ENCODE measurements around the gene PGPEP1.
A peak's percentile ranks its signal among the peaks of the same experiment; 100 is the strongest.
"Not testable (repeated sequence)": the region's sequence is repeated elsewhere in the genome, so short reads cannot be mapped to it uniquely, and the experiment has no call there.

The PGPEP1 gene

GRCh38 chr19:18401580-18402112 lies 61.2 kb downstream of the PGPEP1 start:
- DNase-seq (ENCODE audit: insufficient read length) (no peak), FAIRE-seq (peak; percentile 96)
- no peak for TF ChIP-seq POLR2AphosphoS5 (IDR thresholded peaks at IDR 0.05; ENCODE audit: low read depth, low read length)
- TF ChIP-seq TAF1 (IDR thresholded peaks at IDR 0.05; ENCODE audit: borderline replicate concordance, low read depth, low read length): 0 out of 2 replicates have a peak, but pooled peaks have one; percentile 42
- 0 out of 2 replicates have a peak, but pooled peaks have one; percentile 18 for TF ChIP-seq POLR2A (IDR thresholded peaks at IDR 0.05; ENCODE audit: low read depth, low read length)

GRCh38 chr19:18402455-18403248 lies 62.3 kb downstream of the PGPEP1 start:
- DNase-seq (ENCODE audit: insufficient read length); FAIRE-seq: not testable (repeated sequence)

GRCh38 chr19:18405754-18406153 lies 65.4 kb downstream of the PGPEP1 start:
- not testable (repeated sequence) for FAIRE-seq; DNase-seq (ENCODE audit: insufficient read length)

GRCh38 chr19:18406749-18407148 lies 66.4 kb downstream of the PGPEP1 start:
- FAIRE-seq (no peak), DNase-seq (ENCODE audit: insufficient read length) (no peak)
- TF ChIP-seq TAF1 (IDR thresholded peaks at IDR 0.05; ENCODE audit: borderline replicate concordance, low read depth, low read length) (no peak), POLR2AphosphoS5 (IDR thresholded peaks at IDR 0.05; ENCODE audit: low read depth, low read length) (no peak), POLR2A (IDR thresholded peaks at IDR 0.05; ENCODE audit: low read depth, low read length) (no peak)

GRCh38 chr19:18408053-18408476 lies 67.7 kb downstream of the PGPEP1 start:
- FAIRE-seq (peak; percentile 92), DNase-seq (ENCODE audit: insufficient read length) (no peak)
- peak; percentile 41; the same call in 1 of the 2 replicates for TF ChIP-seq POLR2A (IDR thresholded peaks at IDR 0.05; ENCODE audit: low read depth, low read length)
- TF ChIP-seq TAF1 (IDR thresholded peaks at IDR 0.05; ENCODE audit: borderline replicate concordance, low read depth, low read length): peak; percentile 39; the same call in 1 of the 2 replicates
- no peak for TF ChIP-seq POLR2AphosphoS5 (IDR thresholded peaks at IDR 0.05; ENCODE audit: low read depth, low read length)

- FAIRE-seq: no peak
- TF ChIP-seq POLR2A (IDR thresholded peaks at IDR 0.05; ENCODE audit: low read depth, low read length) (no peak), TAF1 (IDR thresholded peaks at IDR 0.05; ENCODE audit: borderline replicate concordance, low read depth, low read length) (no peak), POLR2AphosphoS5 (IDR thresholded peaks at IDR 0.05; ENCODE audit: low read depth, low read length) (no peak)
- no peak for DNase-seq (ENCODE audit: insufficient read length)
These were observed 72.3 kb downstream of the PGPEP1 start for GRCh38 chr19:18412610-18413239.

GRCh38 chr19:18414504-18415177 lies 74.2 kb downstream of the PGPEP1 start:
- TF ChIP-seq TAF1 (IDR thresholded peaks at IDR 0.05; ENCODE audit: borderline replicate concordance, low read depth, low read length) (no peak), POLR2A (IDR thresholded peaks at IDR 0.05; ENCODE audit: low read depth, low read length) (no peak), POLR2AphosphoS5 (IDR thresholded peaks at IDR 0.05; ENCODE audit: low read depth, low read length) (no peak)
- FAIRE-seq: no peak
- no peak for DNase-seq (ENCODE audit: insufficient read length)

GRCh38 chr19:18415178-18415867 lies 74.9 kb downstream of the PGPEP1 start:
- no peak for DNase-seq (ENCODE audit: insufficient read length)
- TF ChIP-seq POLR2A (IDR thresholded peaks at IDR 0.05; ENCODE audit: low read depth, low read length) (no peak), POLR2AphosphoS5 (IDR thresholded peaks at IDR 0.05; ENCODE audit: low read depth, low read length) (no peak), TAF1 (IDR thresholded peaks at IDR 0.05; ENCODE audit: borderline replicate concordance, low read depth, low read length) (no peak)
- no peak for FAIRE-seq

- DNase-seq (ENCODE audit: insufficient read length) (no peak), FAIRE-seq (no peak)
- no peak for TF ChIP-seq TAF1 (IDR thresholded peaks at IDR 0.05; ENCODE audit: borderline replicate concordance, low read depth, low read length)
- no peak for TF ChIP-seq POLR2AphosphoS5 (IDR thresholded peaks at IDR 0.05; ENCODE audit: low read depth, low read length)
- TF ChIP-seq POLR2A (IDR thresholded peaks at IDR 0.05; ENCODE audit: low read depth, low read length): no peak
These were observed 76.4 kb downstream of the PGPEP1 start for GRCh38 chr19:18416778-18417249.

- FAIRE-seq (peak; percentile 80), DNase-seq (ENCODE audit: insufficient read length) (no peak)
- TF ChIP-seq POLR2AphosphoS5 (IDR thresholded peaks at IDR 0.05; ENCODE audit: low read depth, low read length) (no peak), POLR2A (IDR thresholded peaks at IDR 0.05; ENCODE audit: low read depth, low read length) (no peak), TAF1 (IDR thresholded peaks at IDR 0.05; ENCODE audit: borderline replicate concordance, low read depth, low read length) (no peak)
These were observed 77.0 kb downstream of the PGPEP1 start for GRCh38 chr19:18417250-18418028.

Measured in GM12892 (cell line).